Occipital lobe (tissue), 2 donors: Measurements from ENCODE around the gene RGS12. TPM values are rescaled to one million over a fixed set of nuclear protein-coding genes. Genes with fewer than 3 reads are reported as not detected.

Experiments
- DNase-seq: peaks from one replicate; lab custom pipeline; 2025; lab: John Stamatoyannopoulos, UW
- total RNA-seq: library from RNA; depleted of rRNA; stranded (reverse); fragments of >200 nt; gene quantifications from one replicate; pipeline ENCODE4 v1.2.3, GENCODE V29; 2014

The RGS12 gene
- total RNA-seq, 1 donor from 2014 or later = 68.8 TPM

GRCh38 chr4:3254302-3255131 is 38.3 kb upstream of the RGS12 start:
- DNase-seq = no peak

GRCh38 chr4:3255611-3256186 is 37.1 kb upstream of the RGS12 start:
- DNase-seq = no peak

GRCh38 chr4:3256230-3257102 is 36.4 kb upstream of the RGS12 start:
- DNase-seq = no peak

GRCh38 chr4:3257103-3257555 is 35.7 kb upstream of the RGS12 start:
- no peak for DNase-seq

GRCh38 chr4:3257556-3258482 is 35.0 kb upstream of the RGS12 start:
- no peak for DNase-seq

- DNase-seq = no peak
Measured at GRCh38 chr4:3261411-3262207, 31.2 kb upstream of the RGS12 start.

- no peak for DNase-seq
Measured at GRCh38 chr4:3262208-3263052, 30.4 kb upstream of the RGS12 start.

GRCh38 chr4:3263053-3263875 is 29.6 kb upstream of the RGS12 start:
- DNase-seq = no peak

GRCh38 chr4:3263876-3264193 is 29.0 kb upstream of the RGS12 start:
- no peak for DNase-seq

- no peak for DNase-seq
Measured at GRCh38 chr4:3266076-3266475, 26.7 kb upstream of the RGS12 start.

GRCh38 chr4:3267576-3268394 is 25.0 kb upstream of the RGS12 start:
- no peak for DNase-seq

GRCh38 chr4:3268395-3269104 is 24.3 kb upstream of the RGS12 start:
- no peak for DNase-seq

GRCh38 chr4:3269105-3269927 is 23.5 kb upstream of the RGS12 start:
- DNase-seq = no peak

- no peak for DNase-seq
Measured at GRCh38 chr4:3269991-3270611, 22.7 kb upstream of the RGS12 start.

- no peak for DNase-seq
Measured at GRCh38 chr4:3271131-3271530, 21.7 kb upstream of the RGS12 start.

- DNase-seq = peak; percentile 53
Measured at GRCh38 chr4:3276986-3277385, 15.8 kb upstream of the RGS12 start.
